GM23338 (cell line): ENCODE results near the gene PLS3. TPM values are rescaled to one million over a fixed set of nuclear protein-coding genes. Genes with fewer than 3 reads are reported as not detected.

Source experiments
- ATAC-seq: fragments of 200-7000 bp; cut with Tn5 transposase; 3 replicates; pipeline ENCODE4 v1.9.1; 2020
- DNase-seq: peaks from one replicate; pipeline ENCODE4 v3.0.0-alpha.2; 2015; ENCODE audit warnings: low spot score
- H2AFZ ChIP-seq: fragments of 200-600 bp; sonication (generic); 2 replicates; pipeline ENCODE4 v1.8.0; 2016; ENCODE audit warnings: antibody characterized with exemption, mild to moderate bottlenecking, moderate library complexity
- H3F3A ChIP-seq: fragments of 200-600 bp; sonication (generic); replicated peaks from 2 replicates; pipeline ENCODE4 v1.8.0; 2017; ENCODE audit warnings: antibody characterized with exemption, mixed run types, low read depth
- H3K27ac ChIP-seq: fragments of 200-600 bp; sonication (generic); 2 replicates; pipeline ENCODE4 v1.6.1; 2016; ENCODE audit warnings: low read depth
- H3K27me3 ChIP-seq: fragments of 200-600 bp; sonication (generic); 2 replicates; pipeline ENCODE4 v1.8.0; 2016; ENCODE audit warnings: mild to moderate bottlenecking, mixed run types, moderate library complexity; ENCODE audit not compliant: insufficient read depth
- H3K36me3 ChIP-seq: fragments of 200-600 bp; sonication (generic); 2 replicates; pipeline ENCODE4 v1.8.0; 2016; ENCODE audit warnings: mild to moderate bottlenecking; ENCODE audit not compliant: insufficient read depth
- H3K4me1 ChIP-seq: fragments of 200-600 bp; sonication (generic); 2 replicates; pipeline ENCODE4 v1.8.0; 2016; ENCODE audit warnings: mild to moderate bottlenecking, moderate library complexity; ENCODE audit not compliant: insufficient read depth
- H3K4me2 ChIP-seq: fragments of 200-600 bp; sonication (generic); 2 replicates; pipeline ENCODE4 v1.7.1; 2017; ENCODE audit warnings: mixed run types
- H3K4me3 ChIP-seq: fragments of 200-600 bp; sonication (generic); 2 replicates; pipeline ENCODE4 v1.6.1; 2016; ENCODE audit warnings: mixed run types
- H3K79me2 ChIP-seq: fragments of 200-600 bp; sonication (generic); replicated peaks from 2 replicates; pipeline ENCODE4 v1.8.0; 2017; ENCODE audit warnings: mild to moderate bottlenecking; ENCODE audit not compliant: insufficient read depth
- H3K9me2 ChIP-seq: fragments of 200-600 bp; sonication (generic); 2 replicates; pipeline ENCODE4 v1.8.0; 2017; ENCODE audit not compliant: insufficient read depth
- H4K20me1 ChIP-seq: fragments of 200-600 bp; sonication (generic); replicated peaks from 2 replicates; pipeline ENCODE4 v1.8.0; 2017; ENCODE audit warnings: mild to moderate bottlenecking; ENCODE audit not compliant: insufficient read depth
- H3K27ac Mint-ChIP-seq: 2 replicates; pipeline ENCODE4 v1.8.0; 2020; ENCODE audit warnings: inconsistent platforms, mild to moderate bottlenecking, moderate library complexity, mixed read lengths
- H3K27me3 Mint-ChIP-seq: 3 replicates; pipeline ENCODE4 v1.8.0; 2022; ENCODE audit warnings: low read depth, mild to moderate bottlenecking, moderate library complexity, mixed read lengths, inconsistent platforms; ENCODE audit not compliant: insufficient read depth, poor library complexity
- H3K36me3 Mint-ChIP-seq: 3 replicates; pipeline ENCODE4 v1.8.0; 2021; ENCODE audit warnings: low read depth, mild to moderate bottlenecking, inconsistent platforms, moderate library complexity, mixed read lengths
- H3K4me1 Mint-ChIP-seq: 3 replicates; pipeline ENCODE4 v1.8.0; 2020; ENCODE audit warnings: mild to moderate bottlenecking, inconsistent platforms, mixed read lengths
- H3K4me3 Mint-ChIP-seq: 3 replicates; pipeline ENCODE4 v1.8.0; 2021; ENCODE audit warnings: moderate library complexity, mild to moderate bottlenecking, inconsistent platforms, mixed read lengths
- H3K9me3 Mint-ChIP-seq: 3 replicates; pipeline ENCODE4 v1.8.0; 2020; ENCODE audit warnings: moderate library complexity, mild to moderate bottlenecking, inconsistent platforms, mixed read lengths
- CREB1 ChIP-seq: fragments of 250-450 bp; sonication (Bioruptor Pico); IDR thresholded peaks from 2 replicates; pipeline ENCODE4 v1.5.0; 2020; ENCODE audit warnings: low read depth, mild to moderate bottlenecking, moderate library complexity
- CTCF ChIP-seq, 2 experiments: fragments of 200-600 bp in 1 of 2; sonication (generic) in 1 of 2; conservative IDR thresholded peaks; 2 replicates each; pipeline versions ENCODE4 v1.5.1 to v1.6.1; 2016 to 2017; ENCODE audit warnings: antibody characterized with exemption in 2 of 2, low read depth in 2 of 2, mild to moderate bottlenecking in 2 of 2, moderate library complexity in 1 of 2
- ETS1 ChIP-seq: IDR thresholded peaks from 2 replicates; pipeline ENCODE4 v1.6.1; 2016; ENCODE audit warnings: antibody characterized with exemption
- NANOG ChIP-seq: IDR thresholded peaks from 2 replicates; pipeline ENCODE4 v1.6.1; 2016; ENCODE audit warnings: antibody characterized with exemption, borderline replicate concordance
- POLR2AphosphoS5 ChIP-seq: IDR thresholded peaks from 2 replicates; pipeline ENCODE4 v1.6.1; 2016; ENCODE audit warnings: antibody characterized with exemption, low read depth
- STAT1 ChIP-seq: IDR thresholded peaks from one replicate; pipeline ENCODE4 v1.6.1; 2016; ENCODE audit warnings: antibody characterized with exemption; ENCODE audit not compliant: unreplicated experiment
- ZNF114 ChIP-seq: fragments of 250-450 bp; sonication (Bioruptor Pico); IDR thresholded peaks from 2 replicates; pipeline ENCODE4 v1.5.0; 2020; ENCODE audit warnings: mild to moderate bottlenecking, moderate library complexity
- ZNF331 ChIP-seq: fragments of 250-450 bp; sonication (Bioruptor Pico); IDR thresholded peaks from 2 replicates; pipeline ENCODE4 v1.5.0; 2020; ENCODE audit warnings: low read depth, mild to moderate bottlenecking, moderate library complexity
- ZNF462 ChIP-seq: fragments of 250-450 bp; sonication (Bioruptor Pico); IDR thresholded peaks from 2 replicates; pipeline ENCODE4 v1.5.0; 2020; ENCODE audit warnings: mild to moderate bottlenecking, moderate library complexity
- polyA plus RNA-seq: library from polyadenylated mRNA; unstranded; fragments of >200 nt; fragmentation: Nextera tagmentation; extraction: Ambion mirVana; gene quantifications from 2 replicates; pipeline ENCODE4 v1.2.1, GENCODE V29; 2016
- total RNA-seq: library from RNA; depleted of rRNA; stranded (reverse); fragments of >200 nt; shearing (Covaris generic); gene quantifications from 2 replicates; pipeline ENCODE4 v1.2.3, GENCODE V29; 2014

The PLS3 gene
- total and polyA plus RNA-seq, 2 experiments from 2014 or later: 81.6 to 128 TPM

GRCh38 chrX:115650916-115651315, 89.9 kb downstream of the PLS3 start:
- Mint-ChIP-seq H3K4me1 (peaks cover 21% of the 10 kb centered on the region), H3K36me3 (peaks cover 28% of the 10 kb centered on the region; the same call in 2 of the 3 replicates), H3K4me3 (peak overlapping the region; percentile 54), H3K27ac (peak overlapping the region; percentile 97), H3K9me3 (no peaks in the 10 kb centered on the region), H3K27me3 (peaks cover 1% of the 10 kb centered on the region)
- DNase-seq (peak; percentile 57), ATAC-seq (peak; percentile 88)
- TF ChIP-seq CREB1 (CRISPR knock-in tag) (no peak), ZNF114 (CRISPR knock-in tag) (no peak), STAT1 (no peak), CTCF (conservative IDR thresholded peaks at IDR 0.05; ENCODE audit: low read depth in 2 of 2) (peak; percentile 70 to 75), ZNF331 (CRISPR knock-in tag) (no peak)
- peak overlapping the region; percentile 34 for H3K4me2 ChIP-seq
- H3K4me1 ChIP-seq: peaks cover 13% of the 10 kb centered on the region
- H3K27ac ChIP-seq: peak overlapping the region; percentile 89
- no peak overlapping the region for H2AFZ ChIP-seq
- H3K4me3 ChIP-seq: peak overlapping the region; percentile 4; the same call in 1 of the 2 replicates
- H3K27me3 ChIP-seq: no peaks in the 10 kb centered on the region
- H3K79me2 ChIP-seq: no peaks in the 10 kb centered on the region
- H4K20me1 ChIP-seq: no peaks in the 10 kb centered on the region
- H3F3A ChIP-seq: no peaks in the 10 kb centered on the region
- no peaks in the 10 kb centered on the region for H3K9me2 ChIP-seq
- H3K36me3 ChIP-seq: no peaks in the 10 kb centered on the region

GRCh38 chrX:115652221-115652620, 91.2 kb downstream of the PLS3 start:
- peaks cover 21% of the 10 kb centered on the region; the same call in 2 of the 3 replicates for H3K36me3 Mint-ChIP-seq
- Histone ChIP-seq H3K36me3 (no peaks in the 10 kb centered on the region), H3K4me1 (peaks cover 13% of the 10 kb centered on the region), H3K4me3 (no peak overlapping the region), H3K4me2 (no peak overlapping the region), H3F3A (no peaks in the 10 kb centered on the region), H3K27me3 (no peaks in the 10 kb centered on the region), H4K20me1 (no peaks in the 10 kb centered on the region), H3K9me2 (no peaks in the 10 kb centered on the region), H2AFZ (no peak overlapping the region), H3K27ac (no peak overlapping the region), H3K79me2 (no peaks in the 10 kb centered on the region)
- no peak for ATAC-seq
- peaks cover 1% of the 10 kb centered on the region for H3K27me3 Mint-ChIP-seq
- H3K27ac Mint-ChIP-seq: no peak overlapping the region
- peaks cover 21% of the 10 kb centered on the region for H3K4me1 Mint-ChIP-seq
- no peak overlapping the region for H3K4me3 Mint-ChIP-seq
- no peak for DNase-seq
- no peaks in the 10 kb centered on the region for H3K9me3 Mint-ChIP-seq
- TF ChIP-seq ETS1: no peak
- no peak for TF ChIP-seq NANOG
- TF ChIP-seq CTCF (conservative IDR thresholded peaks at IDR 0.05; ENCODE audit: low read depth in 2 of 2): no peak
- no peak for TF ChIP-seq ZNF462
- no peak for TF ChIP-seq ZNF331 (CRISPR knock-in tag)
- TF ChIP-seq POLR2AphosphoS5: no peak
